ENCODE measurements around the gene GRIK4. TPM values are rescaled to one million over a fixed set of nuclear protein-coding genes. Genes with fewer than 3 reads are reported as not detected.

The GRIK4 gene
- total RNA-seq, 1 experiment from 2014 or later, result 3.3 TPM

DNA sequence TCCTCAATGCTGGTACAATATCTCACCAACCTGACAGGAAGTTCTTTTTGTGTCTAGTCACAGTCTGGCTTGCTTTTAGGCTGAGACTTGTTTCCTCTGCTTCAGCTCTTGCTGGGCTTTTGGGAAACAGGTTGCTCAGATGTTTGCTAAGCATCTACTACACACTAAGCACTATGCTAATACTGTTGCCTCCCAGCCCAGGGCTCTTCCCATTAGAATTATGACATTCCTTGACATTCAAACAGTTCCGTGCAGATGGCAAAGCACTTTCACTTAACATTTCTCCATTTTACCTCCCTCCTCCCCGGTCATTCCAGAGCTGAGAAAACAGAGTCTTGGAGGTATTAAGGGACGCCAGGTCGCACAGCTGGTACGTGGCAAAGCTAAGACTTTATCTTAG is 311.6 kb downstream of the GRIK4 start:
- H3K9me3 Mint-ChIP-seq, result no peaks in the 10 kb centered on the region
- no peak overlapping the region for H3K4me3 Mint-ChIP-seq
- ChIA-PET POLR2A (no interaction called here), CTCF (no interaction called here)
- DNase-seq (ENCODE audit: low spot score) (no peak), ATAC-seq (no peak)
- H3K27me3 Mint-ChIP-seq (ENCODE audit: low read depth), result no peaks in the 10 kb centered on the region; the same call in 1 of the 2 replicates
- peaks cover 8% of the 10 kb centered on the region; the same call in 1 of the 2 replicates for H3K4me1 Mint-ChIP-seq
- TF ChIP-seq RELA (CRISPR knock-in tag; IDR thresholded peaks at IDR 0.05; ENCODE audit: borderline replicate concordance) (no peak), JUN (CRISPR knock-in tag; IDR thresholded peaks at IDR 0.05) (no peak), TCF7 (CRISPR knock-in tag; IDR thresholded peaks at IDR 0.05; ENCODE audit: low read depth) (no peak), ATF6 (CRISPR knock-in tag; IDR thresholded peaks at IDR 0.05) (no peak), SP1 (CRISPR knock-in tag; conservative IDR thresholded peaks at IDR 0.05) (no peak), GTF2I (CRISPR knock-in tag; conservative IDR thresholded peaks at IDR 0.05) (no peak), IRF1 (CRISPR knock-in tag; IDR thresholded peaks at IDR 0.05) (no peak), NFE2L1 (CRISPR knock-in tag; IDR thresholded peaks at IDR 0.05) (no peak), CTCF (IDR thresholded peaks at IDR 0.05) (no peak), SMAD3 (CRISPR knock-in tag; IDR thresholded peaks at IDR 0.05; ENCODE audit: borderline replicate concordance) (no peak), MAX (CRISPR knock-in tag; IDR thresholded peaks at IDR 0.05) (no peak), ZNF232 (CRISPR knock-in tag; IDR thresholded peaks at IDR 0.05) (no peak), CREM (CRISPR knock-in tag; IDR thresholded peaks at IDR 0.05) (no peak), FOXK1 (CRISPR knock-in tag; IDR thresholded peaks at IDR 0.05) (no peak), IRF2 (CRISPR knock-in tag; IDR thresholded peaks at IDR 0.05; ENCODE audit: borderline replicate concordance, low read depth) (no peak), OVOL2 (CRISPR knock-in tag; IDR thresholded peaks at IDR 0.05; ENCODE audit: borderline replicate concordance) (no peak)
- TF ChIP-seq, protein P1, sequence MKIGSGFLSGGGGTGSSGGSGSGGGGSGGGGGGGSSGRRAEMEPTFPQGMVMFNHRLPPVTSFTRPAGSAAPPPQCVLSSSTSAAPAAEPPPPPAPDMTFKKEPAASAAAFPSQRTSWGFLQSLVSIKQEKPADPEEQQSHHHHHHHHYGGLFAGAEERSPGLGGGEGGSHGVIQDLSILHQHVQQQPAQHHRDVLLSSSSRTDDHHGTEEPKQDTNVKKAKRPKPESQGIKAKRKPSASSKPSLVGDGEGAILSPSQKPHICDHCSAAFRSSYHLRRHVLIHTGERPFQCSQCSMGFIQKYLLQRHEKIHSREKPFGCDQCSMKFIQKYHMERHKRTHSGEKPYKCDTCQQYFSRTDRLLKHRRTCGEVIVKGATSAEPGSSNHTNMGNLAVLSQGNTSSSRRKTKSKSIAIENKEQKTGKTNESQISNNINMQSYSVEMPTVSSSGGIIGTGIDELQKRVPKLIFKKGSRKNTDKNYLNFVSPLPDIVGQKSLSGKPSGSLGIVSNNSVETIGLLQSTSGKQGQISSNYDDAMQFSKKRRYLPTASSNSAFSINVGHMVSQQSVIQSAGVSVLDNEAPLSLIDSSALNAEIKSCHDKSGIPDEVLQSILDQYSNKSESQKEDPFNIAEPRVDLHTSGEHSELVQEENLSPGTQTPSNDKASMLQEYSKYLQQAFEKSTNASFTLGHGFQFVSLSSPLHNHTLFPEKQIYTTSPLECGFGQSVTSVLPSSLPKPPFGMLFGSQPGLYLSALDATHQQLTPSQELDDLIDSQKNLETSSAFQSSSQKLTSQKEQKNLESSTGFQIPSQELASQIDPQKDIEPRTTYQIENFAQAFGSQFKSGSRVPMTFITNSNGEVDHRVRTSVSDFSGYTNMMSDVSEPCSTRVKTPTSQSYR (CRISPR knock-in tag; IDR thresholded peaks at IDR 0.05), result no peak
- TF ChIP-seq, protein P2, sequence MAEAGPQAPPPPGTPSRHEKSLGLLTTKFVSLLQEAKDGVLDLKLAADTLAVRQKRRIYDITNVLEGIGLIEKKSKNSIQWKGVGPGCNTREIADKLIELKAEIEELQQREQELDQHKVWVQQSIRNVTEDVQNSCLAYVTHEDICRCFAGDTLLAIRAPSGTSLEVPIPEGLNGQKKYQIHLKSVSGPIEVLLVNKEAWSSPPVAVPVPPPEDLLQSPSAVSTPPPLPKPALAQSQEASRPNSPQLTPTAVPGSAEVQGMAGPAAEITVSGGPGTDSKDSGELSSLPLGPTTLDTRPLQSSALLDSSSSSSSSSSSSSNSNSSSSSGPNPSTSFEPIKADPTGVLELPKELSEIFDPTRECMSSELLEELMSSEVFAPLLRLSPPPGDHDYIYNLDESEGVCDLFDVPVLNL (CRISPR knock-in tag; IDR thresholded peaks at IDR 0.05; ENCODE audit: borderline replicate concordance, low read depth), result no peak
- H3K36me3 Mint-ChIP-seq, result no peaks in the 10 kb centered on the region
- H3K27ac Mint-ChIP-seq, result no peak overlapping the region

DNA sequence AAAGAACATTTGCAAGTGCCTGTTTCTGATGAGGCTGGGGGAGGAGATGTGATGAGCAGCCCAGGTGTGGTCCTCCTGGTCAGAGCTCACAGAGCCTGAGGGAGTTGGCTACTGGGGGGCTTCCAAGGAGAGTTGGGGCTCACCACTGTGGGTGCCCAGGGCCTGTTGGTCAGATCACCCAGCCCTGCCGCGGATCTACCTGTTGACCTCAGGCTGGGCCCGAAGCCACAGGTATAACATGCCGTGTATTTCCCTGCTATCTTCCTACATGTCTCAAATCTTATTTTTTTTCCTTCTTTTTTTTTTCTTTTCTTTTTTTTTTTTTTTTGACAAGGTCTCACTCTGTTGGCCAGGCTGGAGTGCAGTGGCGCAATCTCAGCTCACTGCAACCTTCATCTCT is 312.7 kb downstream of the GRIK4 start:
- Mint-ChIP-seq H3K27me3 (ENCODE audit: low read depth) (no peaks in the 10 kb centered on the region; the same call in 1 of the 2 replicates), H3K9me3 (no peaks in the 10 kb centered on the region), H3K4me1 (peaks cover 4% of the 10 kb centered on the region; the same call in 1 of the 2 replicates), H3K4me3 (no peak overlapping the region), H3K27ac (no peak overlapping the region), H3K36me3 (no peaks in the 10 kb centered on the region)
- ChIA-PET CTCF (interaction anchor here (0.6 kb wide), 1 partner anchor 22 kb away, joined by 4 read pairs; no protein-coding TSS in a partner anchor), POLR2A (no interaction called here)
- ATAC-seq, result no peak
- no peak for DNase-seq (ENCODE audit: low spot score)
- no peak for TF ChIP-seq RORB (CRISPR knock-in tag; IDR thresholded peaks at IDR 0.05)
- TF ChIP-seq SMAD4 (CRISPR knock-in tag; IDR thresholded peaks at IDR 0.05), result no peak
- no peak for TF ChIP-seq TEAD1 (CRISPR knock-in tag; IDR thresholded peaks at IDR 0.05)
- TF ChIP-seq, protein P3, sequence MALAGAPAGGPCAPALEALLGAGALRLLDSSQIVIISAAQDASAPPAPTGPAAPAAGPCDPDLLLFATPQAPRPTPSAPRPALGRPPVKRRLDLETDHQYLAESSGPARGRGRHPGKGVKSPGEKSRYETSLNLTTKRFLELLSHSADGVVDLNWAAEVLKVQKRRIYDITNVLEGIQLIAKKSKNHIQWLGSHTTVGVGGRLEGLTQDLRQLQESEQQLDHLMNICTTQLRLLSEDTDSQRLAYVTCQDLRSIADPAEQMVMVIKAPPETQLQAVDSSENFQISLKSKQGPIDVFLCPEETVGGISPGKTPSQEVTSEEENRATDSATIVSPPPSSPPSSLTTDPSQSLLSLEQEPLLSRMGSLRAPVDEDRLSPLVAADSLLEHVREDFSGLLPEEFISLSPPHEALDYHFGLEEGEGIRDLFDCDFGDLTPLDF (CRISPR knock-in tag; IDR thresholded peaks at IDR 0.05), result no peak
- TF ChIP-seq, protein P4, sequence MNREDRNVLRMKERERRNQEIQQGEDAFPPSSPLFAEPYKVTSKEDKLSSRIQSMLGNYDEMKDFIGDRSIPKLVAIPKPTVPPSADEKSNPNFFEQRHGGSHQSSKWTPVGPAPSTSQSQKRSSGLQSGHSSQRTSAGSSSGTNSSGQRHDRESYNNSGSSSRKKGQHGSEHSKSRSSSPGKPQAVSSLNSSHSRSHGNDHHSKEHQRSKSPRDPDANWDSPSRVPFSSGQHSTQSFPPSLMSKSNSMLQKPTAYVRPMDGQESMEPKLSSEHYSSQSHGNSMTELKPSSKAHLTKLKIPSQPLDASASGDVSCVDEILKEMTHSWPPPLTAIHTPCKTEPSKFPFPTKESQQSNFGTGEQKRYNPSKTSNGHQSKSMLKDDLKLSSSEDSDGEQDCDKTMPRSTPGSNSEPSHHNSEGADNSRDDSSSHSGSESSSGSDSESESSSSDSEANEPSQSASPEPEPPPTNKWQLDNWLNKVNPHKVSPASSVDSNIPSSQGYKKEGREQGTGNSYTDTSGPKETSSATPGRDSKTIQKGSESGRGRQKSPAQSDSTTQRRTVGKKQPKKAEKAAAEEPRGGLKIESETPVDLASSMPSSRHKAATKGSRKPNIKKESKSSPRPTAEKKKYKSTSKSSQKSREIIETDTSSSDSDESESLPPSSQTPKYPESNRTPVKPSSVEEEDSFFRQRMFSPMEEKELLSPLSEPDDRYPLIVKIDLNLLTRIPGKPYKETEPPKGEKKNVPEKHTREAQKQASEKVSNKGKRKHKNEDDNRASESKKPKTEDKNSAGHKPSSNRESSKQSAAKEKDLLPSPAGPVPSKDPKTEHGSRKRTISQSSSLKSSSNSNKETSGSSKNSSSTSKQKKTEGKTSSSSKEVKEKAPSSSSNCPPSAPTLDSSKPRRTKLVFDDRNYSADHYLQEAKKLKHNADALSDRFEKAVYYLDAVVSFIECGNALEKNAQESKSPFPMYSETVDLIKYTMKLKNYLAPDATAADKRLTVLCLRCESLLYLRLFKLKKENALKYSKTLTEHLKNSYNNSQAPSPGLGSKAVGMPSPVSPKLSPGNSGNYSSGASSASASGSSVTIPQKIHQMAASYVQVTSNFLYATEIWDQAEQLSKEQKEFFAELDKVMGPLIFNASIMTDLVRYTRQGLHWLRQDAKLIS (CRISPR knock-in tag; IDR thresholded peaks at IDR 0.05; ENCODE audit: borderline replicate concordance), result no peak
- TF ChIP-seq NR1H2 (CRISPR knock-in tag; IDR thresholded peaks at IDR 0.05), result no peak

Data from WTC11 (cell line).